Measurements from ENCODE around the gene OTOG.

Gene OTOG

GRCh38 chr11:17598700-17599459 is 51.8 kb downstream of the OTOG start:
- no peak overlapping the region for H3K27ac ChIP-seq (replicated peaks)
- no peak overlapping the region for H3K4me3 ChIP-seq (replicated peaks; ENCODE audit: insufficient read depth, low read length)
- DNase-seq (ENCODE audit: low read depth in 1 of 2, low spot score in 1 of 2), result peak; percentile 18 to 49
- TF ChIP-seq POLR2AphosphoS5 (IDR thresholded peaks at IDR 0.05; ENCODE audit: low read depth), result no peak
- peak; percentile 99 for TF ChIP-seq CTCF (IDR thresholded peaks at IDR 0.05; ENCODE audit: insufficient read depth, low read length)
- H3K27me3 ChIP-seq (ENCODE audit: insufficient read depth, poor library complexity, severe bottlenecking), result peaks cover 2% of the 10 kb centered on the region

GRCh38 chr11:17599460-17599925 is 52.4 kb downstream of the OTOG start:
- Histone ChIP-seq H3K4me3 (replicated peaks; ENCODE audit: insufficient read depth, low read length) (no peak overlapping the region), H3K27ac (replicated peaks) (no peak overlapping the region), H3K27me3 (ENCODE audit: insufficient read depth, poor library complexity, severe bottlenecking) (peaks cover 2% of the 10 kb centered on the region)
- TF ChIP-seq REST (IDR thresholded peaks at IDR 0.05; ENCODE audit: insufficient replicate concordance, low read depth) (no peak), SPI1 (IDR thresholded peaks at IDR 0.05; ENCODE audit: borderline replicate concordance, low read depth) (no peak), GABPA (IDR thresholded peaks at IDR 0.05; ENCODE audit: low read depth) (no peak), CTCF (IDR thresholded peaks at IDR 0.05; ENCODE audit: insufficient read depth, low read length) (no peak), POLR2AphosphoS5 (IDR thresholded peaks at IDR 0.05; ENCODE audit: low read depth) (no peak)
- DNase-seq (ENCODE audit: low read depth in 1 of 2, low spot score in 1 of 2), result no peak

GRCh38 chr11:17600316-17601255 is 53.5 kb downstream of the OTOG start:
- H3K27ac ChIP-seq (replicated peaks), result no peak overlapping the region
- no peak for TF ChIP-seq GABPA (IDR thresholded peaks at IDR 0.05; ENCODE audit: low read depth)
- no peak for TF ChIP-seq CTCF (IDR thresholded peaks at IDR 0.05; ENCODE audit: insufficient read depth, low read length)
- TF ChIP-seq POLR2AphosphoS5 (IDR thresholded peaks at IDR 0.05; ENCODE audit: low read depth), result no peak
- TF ChIP-seq SPI1 (IDR thresholded peaks at IDR 0.05; ENCODE audit: borderline replicate concordance, low read depth), result no peak
- no peak for TF ChIP-seq REST (IDR thresholded peaks at IDR 0.05; ENCODE audit: insufficient replicate concordance, low read depth)
- no peak overlapping the region for H3K4me3 ChIP-seq (replicated peaks; ENCODE audit: insufficient read depth, low read length)
- no peak for DNase-seq (ENCODE audit: low read depth in 1 of 2, low spot score in 1 of 2)
- peaks cover 2% of the 10 kb centered on the region for H3K27me3 ChIP-seq (ENCODE audit: insufficient read depth, poor library complexity, severe bottlenecking)

Measured in HL-60 (cell line).